ENCODE data around the gene XAF1. TPM values are rescaled to one million over a fixed set of nuclear protein-coding genes. Genes with fewer than 3 reads are reported as not detected.
A peak's percentile ranks its signal among the peaks of the same experiment; 100 is the strongest.
"Not testable (repeated sequence)": the region's sequence is repeated elsewhere in the genome, so short reads cannot be mapped to it uniquely, and the experiment has no call there.

Gene XAF1
- total RNA-seq, 2 donors from 2014 or later = 19.1 to 31.1 TPM

DNA sequence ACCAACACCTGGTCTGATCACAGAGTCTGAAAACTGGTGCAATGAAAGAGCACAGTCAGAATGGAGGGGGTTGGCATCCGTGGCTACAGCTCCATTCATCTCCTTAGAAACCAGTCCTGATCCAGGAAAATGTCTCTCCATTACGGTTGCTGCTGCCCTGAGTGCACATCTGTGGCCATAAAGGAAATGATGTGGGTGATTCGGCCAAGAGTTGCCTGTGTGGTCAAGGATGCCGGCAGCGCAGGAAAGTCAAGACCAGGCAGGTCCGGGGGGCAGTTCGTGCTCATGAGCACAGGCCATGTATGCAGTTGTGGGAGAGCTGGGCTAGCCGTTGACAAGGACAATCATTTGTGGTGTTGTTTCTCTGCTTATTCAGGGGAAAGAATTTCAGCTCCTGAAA, 5.9 kb downstream of the XAF1 start:
- Mint-ChIP-seq H3K4me3 (no peak overlapping the region), H3K27me3 (ENCODE audit: low read depth) (no peaks in the 10 kb centered on the region), H3K27ac (no peak overlapping the region), H3K36me3 (ENCODE audit: insufficient read depth in 2 of 2) (peaks cover 15 to 26% of the 10 kb centered on the region in 2 donors), H3K4me1 (ENCODE audit: low read depth) (peaks cover 15% of the 10 kb centered on the region), H3K9me3 (peaks cover 9 to 11% of the 10 kb centered on the region in 2 donors)
- ATAC-seq (replicated peaks in 1 of 2) = no peak
- DNase-seq = no peak

- Mint-ChIP-seq H3K36me3 (ENCODE audit: insufficient read depth in 2 of 2) (peaks cover 49 to 73% of the 10 kb centered on the region in 2 donors), H3K4me1 (ENCODE audit: low read depth) (no peaks in the 10 kb centered on the region), H3K27ac (no peak overlapping the region), H3K4me3 (no peak overlapping the region), H3K27me3 (ENCODE audit: low read depth) (no peaks in the 10 kb centered on the region), H3K9me3 (peaks cover 25 to 26% of the 10 kb centered on the region in 2 donors)
- ATAC-seq (replicated peaks in 1 of 2) (no peak), DNase-seq (no peak)
Observed at GRCh38 chr17:6768447-6768846, 12.6 kb downstream of the XAF1 start.

GRCh38 chr17:6772016-6772415, 16.2 kb downstream of the XAF1 start:
- Mint-ChIP-seq H3K9me3 (peaks cover 22 to 24% of the 10 kb centered on the region in 2 donors), H3K4me1 (ENCODE audit: low read depth) (no peaks in the 10 kb centered on the region), H3K4me3 (no peak overlapping the region), H3K36me3 (ENCODE audit: insufficient read depth in 2 of 2) (peaks cover 54 to 67% of the 10 kb centered on the region in 2 donors), H3K27ac (no peak overlapping the region), H3K27me3 (ENCODE audit: low read depth) (peaks cover 18% of the 10 kb centered on the region)
- no peak for ATAC-seq (replicated peaks in 1 of 2)
- no peak for DNase-seq

DNA sequence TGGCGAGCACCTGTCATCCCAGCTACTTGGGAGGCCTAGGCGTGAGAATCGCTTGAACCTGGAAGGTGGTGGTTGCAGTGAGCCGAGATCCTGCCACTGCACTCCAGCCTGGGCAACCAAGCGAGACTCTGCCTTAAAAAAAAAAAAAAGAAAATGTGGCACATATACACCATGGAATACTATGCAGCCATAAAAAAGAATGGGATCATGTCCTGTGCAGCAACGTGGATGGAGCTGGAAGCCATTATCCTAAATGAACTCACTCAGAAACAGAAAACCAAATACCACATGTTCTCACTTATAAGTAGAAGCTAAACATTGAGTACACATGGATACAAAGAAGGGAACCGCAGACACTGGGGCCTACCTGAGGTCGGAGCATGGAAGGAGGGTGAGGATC, 19.1 kb downstream of the XAF1 start:
- not testable (repeated sequence) for ATAC-seq (replicated peaks in 1 of 2); H3K4me3 Mint-ChIP-seq; H3K4me1 Mint-ChIP-seq (ENCODE audit: low read depth); H3K27ac Mint-ChIP-seq; DNase-seq
- Mint-ChIP-seq H3K9me3 (peaks cover 9 to 15% of the 10 kb centered on the region in 2 donors), H3K36me3 (ENCODE audit: insufficient read depth in 2 of 2) (peaks cover 35 to 42% of the 10 kb centered on the region in 2 donors), H3K27me3 (ENCODE audit: low read depth) (peaks cover 43% of the 10 kb centered on the region)

DNA sequence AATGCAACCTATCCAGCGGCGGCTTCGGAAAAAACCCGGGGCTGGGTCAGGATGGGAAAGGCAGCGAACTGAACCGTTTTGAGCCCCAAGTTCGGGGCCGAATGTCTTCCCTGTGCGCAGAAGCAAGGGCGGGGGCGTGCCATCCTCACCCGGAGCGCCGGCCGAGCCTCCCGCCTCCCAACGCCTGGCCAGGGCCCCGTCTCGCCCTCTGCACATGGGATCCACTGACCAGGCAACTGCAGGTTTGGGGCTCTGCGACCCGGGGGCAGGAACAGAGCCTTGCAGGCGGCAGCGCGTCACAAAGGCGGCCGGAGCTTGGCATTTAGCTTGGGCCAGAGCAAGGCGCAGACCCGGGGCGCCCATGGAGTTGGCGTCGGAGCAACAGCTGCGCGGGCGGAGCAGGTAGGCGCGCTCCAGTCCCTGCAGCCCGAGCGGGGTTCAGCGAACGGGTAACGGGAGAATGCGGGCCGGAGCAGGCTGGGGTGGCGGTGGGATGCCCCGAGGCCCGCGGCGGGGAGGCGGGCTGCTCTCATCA, 20.1 kb downstream of the XAF1 start, which contains the start of gene FBXO39:
Gene FBXO39, plus strand, starts transcription at position 345 of the 535 bp plus-strand sequence. CDS start 3,654 bp downstream, outside the sequence.
- H3K4me1 Mint-ChIP-seq (ENCODE audit: low read depth) = no peaks in the 10 kb centered on the region
- H3K27ac Mint-ChIP-seq = no peak within 1 kb of the TSS
- H3K9me3 Mint-ChIP-seq = peaks cover 9 to 15% of the 10 kb centered on the region in 2 donors
- DNase-seq (no peak), ATAC-seq (replicated peaks in 1 of 2) (no peak)
- H3K36me3 Mint-ChIP-seq (ENCODE audit: insufficient read depth in 2 of 2) = peaks cover 33 to 35% of the 10 kb centered on the region in 2 donors
- H3K27me3 Mint-ChIP-seq (ENCODE audit: low read depth) = peaks cover 43% of the 10 kb centered on the region
- H3K4me3 Mint-ChIP-seq = peak within 1 kb of the TSS in 1 of 2 donors; percentile 62

GRCh38 chr17:6779411-6779810, 23.6 kb downstream of the XAF1 start:
- no peak overlapping the region for H3K27ac Mint-ChIP-seq
- no peak overlapping the region for H3K4me3 Mint-ChIP-seq
- H3K27me3 Mint-ChIP-seq (ENCODE audit: low read depth) = peaks cover 65% of the 10 kb centered on the region
- peaks cover 9 to 12% of the 10 kb centered on the region in 2 donors for H3K36me3 Mint-ChIP-seq (ENCODE audit: insufficient read depth in 2 of 2)
- peaks cover 9 to 13% of the 10 kb centered on the region in 2 donors for H3K9me3 Mint-ChIP-seq
- no peaks in the 10 kb centered on the region for H3K4me1 Mint-ChIP-seq (ENCODE audit: low read depth)
- DNase-seq (no peak), ATAC-seq (replicated peaks in 1 of 2) (no peak)

- H3K27ac Mint-ChIP-seq = no peak overlapping the region
- peaks cover 7 to 11% of the 10 kb centered on the region in 2 donors for H3K9me3 Mint-ChIP-seq
- ATAC-seq (replicated peaks in 1 of 2) (no peak), DNase-seq (no peak)
- peaks cover 6 to 9% of the 10 kb centered on the region in 2 donors for H3K36me3 Mint-ChIP-seq (ENCODE audit: insufficient read depth in 2 of 2)
- H3K27me3 Mint-ChIP-seq (ENCODE audit: low read depth) = peaks cover 64% of the 10 kb centered on the region
- H3K4me3 Mint-ChIP-seq = no peak overlapping the region
- no peaks in the 10 kb centered on the region for H3K4me1 Mint-ChIP-seq (ENCODE audit: low read depth)
Observed at GRCh38 chr17:6780001-6780400, 24.2 kb downstream of the XAF1 start.

GRCh38 chr17:6780886-6781285, 25.0 kb downstream of the XAF1 start:
- H3K4me1 Mint-ChIP-seq (ENCODE audit: low read depth) = no peaks in the 10 kb centered on the region
- peaks cover 6% of the 10 kb centered on the region in 2 donors for H3K36me3 Mint-ChIP-seq (ENCODE audit: insufficient read depth in 2 of 2)
- ATAC-seq (replicated peaks in 1 of 2) (no peak), DNase-seq (no peak)
- H3K27ac Mint-ChIP-seq = no peak overlapping the region
- H3K9me3 Mint-ChIP-seq = peaks cover 6 to 11% of the 10 kb centered on the region in 2 donors
- no peak overlapping the region for H3K4me3 Mint-ChIP-seq
- H3K27me3 Mint-ChIP-seq (ENCODE audit: low read depth) = peaks cover 62% of the 10 kb centered on the region

GRCh38 chr17:6782244-6782643, 26.4 kb downstream of the XAF1 start:
- DNase-seq (no peak), ATAC-seq (replicated peaks in 1 of 2) (no peak)
- Mint-ChIP-seq H3K4me3 (no peak overlapping the region), H3K9me3 (peaks cover 5 to 11% of the 10 kb centered on the region in 2 donors), H3K4me1 (ENCODE audit: low read depth) (no peaks in the 10 kb centered on the region), H3K27me3 (ENCODE audit: low read depth) (peaks cover 66% of the 10 kb centered on the region), H3K36me3 (ENCODE audit: insufficient read depth in 2 of 2) (peaks cover 4 to 5% of the 10 kb centered on the region in 2 donors), H3K27ac (no peak overlapping the region)

DNA sequence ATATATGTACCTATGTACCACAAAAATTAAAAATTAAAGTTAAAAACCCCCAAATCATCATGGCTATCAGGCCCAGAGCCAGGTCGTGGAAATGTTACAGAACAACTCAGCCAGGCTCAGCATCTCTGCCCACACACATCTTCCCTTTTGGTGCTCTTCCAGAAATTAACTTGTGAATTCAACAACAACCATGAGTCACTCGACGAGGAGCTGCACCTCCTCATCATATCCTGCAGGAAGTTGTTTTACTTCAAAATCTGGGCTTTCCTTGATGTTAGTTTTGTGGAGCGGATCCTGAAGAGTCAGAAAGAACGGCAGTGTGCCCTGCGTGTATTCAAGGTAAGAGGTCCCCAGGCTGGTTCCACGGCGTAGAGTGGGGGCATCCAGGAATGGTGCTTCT, 30.8 kb downstream of the XAF1 start:
- Mint-ChIP-seq H3K27ac (no peak overlapping the region), H3K4me3 (no peak overlapping the region), H3K27me3 (ENCODE audit: low read depth) (peaks cover 66% of the 10 kb centered on the region), H3K4me1 (ENCODE audit: low read depth) (no peaks in the 10 kb centered on the region), H3K36me3 (ENCODE audit: insufficient read depth in 2 of 2) (peaks cover 3 to 5% of the 10 kb centered on the region in 2 donors), H3K9me3 (peaks cover 5 to 11% of the 10 kb centered on the region in 2 donors)
- ATAC-seq (replicated peaks in 1 of 2) (no peak), DNase-seq (no peak)

GRCh38 chr17:6787081-6787693, 31.3 kb downstream of the XAF1 start:
- no peaks in the 10 kb centered on the region for H3K4me1 Mint-ChIP-seq (ENCODE audit: low read depth)
- H3K27me3 Mint-ChIP-seq (ENCODE audit: low read depth) = peaks cover 64% of the 10 kb centered on the region

GRCh38 chr17:6789146-6789545, 33.3 kb downstream of the XAF1 start:
- H3K4me1 Mint-ChIP-seq (ENCODE audit: low read depth) = peaks cover 13% of the 10 kb centered on the region
- H3K27ac Mint-ChIP-seq = no peak overlapping the region
- peaks cover 67% of the 10 kb centered on the region for H3K27me3 Mint-ChIP-seq (ENCODE audit: low read depth)
- ATAC-seq (replicated peaks in 1 of 2) = no peak
- no peaks in the 10 kb centered on the region for H3K36me3 Mint-ChIP-seq (ENCODE audit: insufficient read depth in 2 of 2)
- DNase-seq = no peak
- H3K9me3 Mint-ChIP-seq = no peaks in the 10 kb centered on the region
- H3K4me3 Mint-ChIP-seq = no peak overlapping the region

More at GRCh38 chr17:6787081-6787693, 31.3 kb downstream of the XAF1 start:
- ATAC-seq (replicated peaks in 1 of 2) (no peak), DNase-seq (no peak)
- Mint-ChIP-seq H3K27ac (no peak overlapping the region), H3K9me3 (peaks cover 2 to 8% of the 10 kb centered on the region in 2 donors), H3K4me3 (no peak overlapping the region), H3K36me3 (ENCODE audit: insufficient read depth in 2 of 2) (peaks cover 2 to 5% of the 10 kb centered on the region in 2 donors)

GRCh38 chr17:6793748-6794493, 38.1 kb downstream of the XAF1 start:
- H3K36me3 Mint-ChIP-seq (ENCODE audit: insufficient read depth in 2 of 2) = no peaks in the 10 kb centered on the region
- H3K27me3 Mint-ChIP-seq (ENCODE audit: low read depth) = peaks cover 45% of the 10 kb centered on the region
- H3K4me3 Mint-ChIP-seq = no peak overlapping the region
- ATAC-seq (replicated peaks in 1 of 2) (no peak), DNase-seq (no peak)
- H3K4me1 Mint-ChIP-seq (ENCODE audit: low read depth) = peaks cover 13% of the 10 kb centered on the region
- H3K27ac Mint-ChIP-seq = no peak overlapping the region
- H3K9me3 Mint-ChIP-seq = no peaks in the 10 kb centered on the region

Measured in activated T-cell treated with anti-CD3 and anti-CD28 coated beads, Interleukin-2, amount 50 U/mL, for 72 hours (primary cell).